Stomach (tissue), 9 donors: ENCODE measurements around the gene ZFP42. TPM values are rescaled to one million over a fixed set of nuclear protein-coding genes. Genes with fewer than 3 reads are reported as not detected.

Experiments
- DNase-seq, 2 donors: peaks; one replicate each; pipeline versions ENCODE4 v3.0.0 to v3.0.0-alpha.2; 2013 to 2019
- H3K27ac ChIP-seq, 5 donors: fragments of 200-600 bp in 4 of 5; sonication (generic) in 4 of 5; one replicate each; pipeline ENCODE4 v1.5.1; 2013 to 2019; ENCODE audit warnings: mild to moderate bottlenecking in 1 of 5, moderate library complexity in 1 of 5
- H3K27me3 ChIP-seq, 3 donors: fragments of 200-600 bp; sonication (generic); one replicate each; pipeline ENCODE4 v1.5.1; 2017 to 2019; ENCODE audit warnings: mixed run types in 1 of 3
- H3K36me3 ChIP-seq, 4 donors: fragments of 200-600 bp; sonication (generic); 1 replicate in 3 of 4; 2 replicates in 1 of 4; pipeline ENCODE4 v1.5.1; 2016 to 2019
- H3K4me1 ChIP-seq, 4 donors: fragments of 200-600 bp; sonication (generic); one replicate each; pipeline ENCODE4 v1.5.1; 2016 to 2019
- H3K4me3 ChIP-seq, 4 donors: fragments of 200-600 bp; sonication (generic) in 3 of 4; one replicate each; pipeline ENCODE4 v1.5.1; 2016 to 2019; ENCODE audit warnings: mild to moderate bottlenecking in 1 of 4
- H3K9me3 ChIP-seq, 4 donors: fragments of 200-600 bp; sonication (generic); one replicate each; pipeline ENCODE4 v1.5.1; 2016 to 2019
- CTCF ChIP-seq, 7 experiments: fragments of 450-650 bp in 4 of 7; fragments of 200-600 bp in 3 of 7; sonication (generic) in 3 of 7; IDR thresholded peaks; one replicate each; pipeline ENCODE4 v1.5.1; 2016 to 2019; ENCODE audit warnings: antibody characterized with exemption in 7 of 7, control low read depth in 2 of 7, mild to moderate bottlenecking in 1 of 7
- EP300 ChIP-seq: sonication (generic); formaldehyde crosslinking; IDR thresholded peaks from one replicate; pipeline ENCODE4 v1.6.1; 2017; ENCODE audit warnings: antibody characterized with exemption
- POLR2A ChIP-seq, 4 donors: fragments of 450-650 bp; IDR thresholded peaks; one replicate each; pipeline ENCODE4 v1.6.1; 2016; ENCODE audit warnings: antibody characterized with exemption in 4 of 4, control low read depth in 2 of 4, mild to moderate bottlenecking in 1 of 4, moderate library complexity in 1 of 4
- POLR2AphosphoS5 ChIP-seq, 3 donors: sonication (generic); formaldehyde crosslinking; IDR thresholded peaks; one replicate each; pipeline ENCODE4 v1.6.1; 2016; ENCODE audit warnings: antibody characterized with exemption in 3 of 3
- WGBS, 5 donors: extraction: QIAGEN DNeasy Blood & Tissue Kit in 3 of 5; methylation state at CpG; one replicate each; pipeline versions ENCODE4 v1.1.5 to v1.1.7; 2013 to 2018; 5-methylcytosine and 5-hydroxymethylcytosine counted together
- intact Hi-C: fragments of 100-400 bp; cut with DNase I; formaldehyde crosslinking; loops from one replicate; pipeline ENCODE4 v1.15.1; 2023; ENCODE audit warnings: low total_unique reads
- polyA plus RNA-seq, 3 donors: library from polyadenylated mRNA; stranded (reverse); fragments of 200-250 nt; gene quantifications; one replicate each; pipeline ENCODE4 v1.2.3, GENCODE V29; 2013
- total RNA-seq, 5 donors: library from RNA; depleted of rRNA; stranded (reverse); fragments of >200 nt; gene quantifications; one replicate each; pipeline versions ENCODE4 v1.1.0 to v1.2.3, GENCODE V29; 2014 to 2016
- donor health status: healthy with polysubstance abuse.
- donor health status: Bipolar disorder and iron deficiency.
- donor health status: healthy.

ZFP42 gene
- total and polyA plus RNA-seq, 8 donors: 0.37 TPM; not detected in 7

GRCh38 chr4:188002751-188003150, 7.2 kb downstream of the ZFP42 start:
- intact Hi-C loops: no loop called here
- H3K27ac ChIP-seq: no peak overlapping the region
- 84 to 91% (median 87%) methylated on average over 7 of the region's 7 CpGs for WGBS, 5 donors
- H3K4me1 ChIP-seq: no peaks in the 10 kb centered on the region
- H3K36me3 ChIP-seq: no peaks in the 10 kb centered on the region
- H3K27me3 ChIP-seq: no peaks in the 10 kb centered on the region
- peaks cover 0 to 6% (median 0%) of the 10 kb centered on the region in 4 donors for H3K9me3 ChIP-seq
- DNase-seq: no peak
- TF ChIP-seq POLR2A (IDR thresholded peaks at IDR 0.05) (no peak), EP300 (no peak), CTCF (IDR thresholded peaks at IDR 0.05) (no peak), POLR2AphosphoS5 (IDR thresholded peaks at IDR 0.05) (no peak)
- no peak overlapping the region for H3K4me3 ChIP-seq

DNA sequence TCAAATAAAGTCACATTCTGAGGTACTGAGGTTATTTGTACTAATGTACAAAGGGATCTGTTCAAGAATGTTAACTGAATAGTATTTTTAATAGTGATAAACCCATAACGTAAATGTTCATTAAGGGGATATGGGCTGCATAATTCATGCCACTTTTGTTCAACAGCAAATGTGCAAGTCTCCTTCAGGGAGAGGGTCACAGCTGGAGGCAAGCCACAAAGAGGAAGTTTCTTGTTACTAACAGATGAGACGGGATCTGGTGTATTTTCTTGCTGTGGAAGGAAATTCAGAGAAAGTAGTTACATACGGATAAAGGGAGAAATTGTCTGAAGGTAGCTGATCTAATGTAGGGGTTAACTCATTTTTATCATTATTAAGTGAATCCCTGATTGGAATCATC, 10.0 kb downstream of the ZFP42 start:
- H3K27me3 ChIP-seq: no peaks in the 10 kb centered on the region
- 60 to 79% (median 72%) methylated on average over 3 of the region's 3 CpGs for WGBS, 5 donors
- no peaks in the 10 kb centered on the region for H3K4me1 ChIP-seq
- intact Hi-C loops: no loop called here
- no peak for DNase-seq
- no peaks in the 10 kb centered on the region for H3K36me3 ChIP-seq
- no peak overlapping the region for H3K27ac ChIP-seq
- H3K4me3 ChIP-seq: no peak overlapping the region
- TF ChIP-seq EP300: no peak
- TF ChIP-seq POLR2AphosphoS5 (IDR thresholded peaks at IDR 0.05): no peak
- no peak for TF ChIP-seq POLR2A (IDR thresholded peaks at IDR 0.05)
- no peak for TF ChIP-seq CTCF (IDR thresholded peaks at IDR 0.05)
- H3K9me3 ChIP-seq: peaks cover 0 to 6% (median 0%) of the 10 kb centered on the region in 4 donors

GRCh38 chr4:188006285-188006848, 10.8 kb downstream of the ZFP42 start:
- TF ChIP-seq CTCF (IDR thresholded peaks at IDR 0.05): no peak
- no peak for TF ChIP-seq EP300
- TF ChIP-seq POLR2A (IDR thresholded peaks at IDR 0.05): no peak
- TF ChIP-seq POLR2AphosphoS5 (IDR thresholded peaks at IDR 0.05): no peak
- H3K4me3 ChIP-seq: no peak overlapping the region
- no peaks in the 10 kb centered on the region for H3K36me3 ChIP-seq
- H3K4me1 ChIP-seq: no peaks in the 10 kb centered on the region
- peaks cover 0 to 6% (median 0%) of the 10 kb centered on the region in 4 donors for H3K9me3 ChIP-seq
- WGBS, 5 donors: 61 to 85% (median 67%) methylated on average over 5 of the region's 5 CpGs
- DNase-seq: no peak
- intact Hi-C loops: no loop called here
- H3K27me3 ChIP-seq: no peaks in the 10 kb centered on the region
- no peak overlapping the region for H3K27ac ChIP-seq

GRCh38 chr4:188008377-188008776, 12.8 kb downstream of the ZFP42 start:
- no peak overlapping the region for H3K27ac ChIP-seq
- H3K9me3 ChIP-seq: peaks cover 0 to 8% (median 0%) of the 10 kb centered on the region in 4 donors
- no peaks in the 10 kb centered on the region for H3K36me3 ChIP-seq
- no peaks in the 10 kb centered on the region for H3K4me1 ChIP-seq
- DNase-seq: no peak
- no peaks in the 10 kb centered on the region for H3K27me3 ChIP-seq
- TF ChIP-seq POLR2AphosphoS5 (IDR thresholded peaks at IDR 0.05): no peak
- no peak for TF ChIP-seq POLR2A (IDR thresholded peaks at IDR 0.05)
- TF ChIP-seq CTCF (IDR thresholded peaks at IDR 0.05): no peak
- no peak for TF ChIP-seq EP300
- H3K4me3 ChIP-seq: no peak overlapping the region
- intact Hi-C loops: no loop called here
- 61 to 80% (median 67%) methylated on average over 8 of the region's 8 CpGs for WGBS, 5 donors
